GM12878 (cell line): Measurements from ENCODE around the gene MICA. TPM values are rescaled to one million over a fixed set of nuclear protein-coding genes. Genes with fewer than 3 reads are reported as not detected.

Experiments
- ATAC-seq: fragments of 200-7000 bp; cut with Tn5 transposase; 3 replicates; pipeline ENCODE4 v1.9.1; 2020; ENCODE audit warnings: mild to moderate bottlenecking, moderate library complexity
- BruUV-seq: library from RNA; stranded (reverse); fragments of 400-500 nt; replicated peaks from 2 replicates; lab custom pipeline; 2021; lab: Mats Ljungman, UMichigan
- CTCF ChIA-PET: fragments of 300-600 bp; sonication (Branson Sonifier 250); formaldehyde crosslinking; extraction: SDS; loops from one replicate; lab custom pipeline; 2021; ENCODE audit warnings: inconsistent platforms; lab: Yijun Ruan, JAX
- POLR2A ChIA-PET: fragments of 350-600 bp; formaldehyde crosslinking; extraction: SDS; loops from one replicate; lab custom pipeline; 2021; ENCODE audit warnings: inconsistent platforms; lab: Charles Lee
- RAD21 ChIA-PET: fragments of 300-600 bp; sonication (Branson Sonifier 250); formaldehyde crosslinking; loops from one replicate; lab custom pipeline; 2023; ENCODE audit warnings: antibody characterized with exemption; ENCODE audit not compliant: unreplicated experiment; lab: Charles Lee
- SMC1A ChIA-PET: fragments of 300-600 bp; sonication (Branson Sonifier 250); formaldehyde crosslinking; loops from one replicate; lab custom pipeline; 2023; ENCODE audit not compliant: unreplicated experiment, uncharacterized antibody; lab: Charles Lee
- DNase-seq: peaks from one replicate; pipeline ENCODE4 v3.0.0-alpha.2; 2011; ENCODE audit warnings: low read depth, low spot score
- FAIRE-seq: peaks from 3 replicates; lab custom pipeline; 2011; peaks lifted over from hg19 to GRCh38; lab: Jason Lieb, UNC
- H2AFZ ChIP-seq: 2 replicates; pipeline ENCODE4 v1.6.0; 2011; ENCODE audit warnings: low read depth, low read length, control low read depth; ENCODE audit not compliant: control insufficient read depth
- H3K27ac ChIP-seq: 2 replicates; pipeline ENCODE4 v1.5.1; 2011; ENCODE audit warnings: control low read depth; ENCODE audit not compliant: control insufficient read depth, insufficient read depth
- H3K27me3 ChIP-seq, 2 experiments: replicated peaks in 1 of 2; 2 replicates each; pipeline versions ENCODE4 v1.6.0 to v1.6.1; 2011; ENCODE audit warnings: low read length in 1 of 2; ENCODE audit not compliant: control insufficient read depth in 2 of 2, insufficient read depth in 2 of 2
- H3K36me3 ChIP-seq, 2 experiments: 2 replicates each; pipeline ENCODE4 v1.5.1; 2011; ENCODE audit warnings: low read length in 1 of 2; ENCODE audit not compliant: control insufficient read depth in 2 of 2, insufficient read depth in 2 of 2
- H3K4me1 ChIP-seq: 2 replicates; pipeline ENCODE4 v1.6.1; 2011; ENCODE audit warnings: mild to moderate bottlenecking, low read length, moderate library complexity, mixed read lengths; ENCODE audit not compliant: control insufficient read depth, insufficient read depth
- H3K4me2 ChIP-seq: 2 replicates; pipeline ENCODE4 v1.6.0; 2011; ENCODE audit warnings: control low read depth; ENCODE audit not compliant: control insufficient read depth, insufficient read depth
- H3K4me3 ChIP-seq: fragments of 200-600 bp; sonication (generic); 2 replicates; pipeline ENCODE4 v1.5.1; 2016
- H3K79me2 ChIP-seq: 2 replicates; pipeline ENCODE4 v1.6.0; 2011; ENCODE audit warnings: low read length; ENCODE audit not compliant: control insufficient read depth, insufficient read depth
- H3K9ac ChIP-seq: 2 replicates; pipeline ENCODE4 v1.8.0; 2011; ENCODE audit warnings: low read length, control low read depth, mixed read lengths; ENCODE audit not compliant: control insufficient read depth, insufficient read depth
- H3K9me3 ChIP-seq: replicated peaks from 3 replicates; pipeline ENCODE4 v1.5.1; 2011; ENCODE audit warnings: mild to moderate bottlenecking, low read length; ENCODE audit not compliant: control insufficient read depth, insufficient read depth
- H4K20me1 ChIP-seq: 2 replicates; pipeline ENCODE4 v1.6.0; 2011; ENCODE audit not compliant: control insufficient read depth, insufficient read depth
- BACH1 ChIP-seq: fragments of 450-650 bp; IDR thresholded peaks from 2 replicates; pipeline ENCODE4 v1.6.1; 2017; ENCODE audit warnings: mild to moderate bottlenecking, borderline replicate concordance
- BCLAF1 ChIP-seq: fragments of 450-650 bp; IDR thresholded peaks from 2 replicates; pipeline ENCODE4 v1.6.1; 2017; ENCODE audit warnings: antibody characterized with exemption, mild to moderate bottlenecking, moderate library complexity
- NFYA ChIP-seq: IDR thresholded peaks from 2 replicates; pipeline ENCODE4 v1.6.1; 2011; ENCODE audit warnings: low read depth, mild to moderate bottlenecking, low read length, improper control_type of control experiment, borderline replicate concordance
- RB1 ChIP-seq: fragments of 450-650 bp; formaldehyde crosslinking; IDR thresholded peaks from 2 replicates; pipeline ENCODE4 v1.6.1; 2017; ENCODE audit warnings: mild to moderate bottlenecking, borderline replicate concordance
- RELB ChIP-seq: fragments of 450-650 bp; IDR thresholded peaks from 2 replicates; pipeline ENCODE4 v1.6.1; 2017; ENCODE audit warnings: low read depth, mild to moderate bottlenecking, moderate library complexity
- SP1 ChIP-seq: IDR thresholded peaks from one replicate; pipeline ENCODE4 v1.6.1; 2011; ENCODE audit warnings: low read depth, low read length
- ZBED1 ChIP-seq: IDR thresholded peaks from 2 replicates; pipeline ENCODE4 v1.6.1; 2016; ENCODE audit warnings: borderline replicate concordance
- ZBTB11 ChIP-seq: fragments of 450-650 bp; formaldehyde crosslinking; IDR thresholded peaks from 2 replicates; pipeline ENCODE4 v1.5.0; 2022; ENCODE audit warnings: mild to moderate bottlenecking, missing genetic modification characterization
- ZBTB4 ChIP-seq: fragments of 450-650 bp; formaldehyde crosslinking; IDR thresholded peaks from 2 replicates; pipeline ENCODE4 v1.4.0; 2022; ENCODE audit warnings: mild to moderate bottlenecking, moderate library complexity
- WGBS: methylation state at CpG from one replicate; pipeline ENCODE4 v1.1.6; 2016; ENCODE audit warnings: low lambda C conversion rate; ENCODE audit not compliant: insufficient replicate concordance, insufficient coverage; ENCODE audit errors: missing lambda C conversion rate; 5-methylcytosine and 5-hydroxymethylcytosine counted together
- in situ Hi-C: fragments of 300-500 bp; cut with MboI; formaldehyde crosslinking; loops from 9 replicates; pipeline ENCODE4 v1.14.3; 2018; ENCODE audit warnings: mixed read lengths
- intact Hi-C: fragments of 100-400 bp; cut with micrococcal nuclease; formaldehyde crosslinking; loops from one replicate; pipeline ENCODE4 v1.14.2; 2022; ENCODE audit not compliant: unreplicated experiment
- polyA plus RNA-seq, 11 experiments: library from polyadenylated mRNA; depleted of rRNA in 4 of 11; unstranded in 6 of 11; stranded (reverse) in 5 of 11; fragments of >200 nt; fragmentation: Nextera tagmentation in 4 of 11; fragmentation: Illumina TruSeq in 1 of 11; extraction: Ambion mirVana in 4 of 11; extraction: Trizol in 1 of 11; gene quantifications; 1 replicate in 1 of 11; 2 replicates in 10 of 11; pipeline versions ENCODE4 v1.2.1 to v1.2.3, GENCODE V29; 2011 to 2016; ENCODE audit warnings: inconsistent platforms in 2 of 11, missing spikeins in 2 of 11, low read depth in 1 of 11
- total RNA-seq, 4 experiments: library from RNA; depleted of rRNA in 3 of 4; stranded (reverse); fragments of >200 nt in 3 of 4; fragmentation: Illumina TruSeq in 1 of 4; extraction: Trizol in 1 of 4; gene quantifications; 2 replicates each; pipeline versions ENCODE4 v1.2.1 to v1.2.3, GENCODE V29; 2013 to 2021

The MICA gene
- total and polyA plus RNA-seq, 10 of the 15 experiments (the other 5 are each of a cell fraction or from before 2014, with no cell fraction given) = 3.6 to 10.5 (median 6.9) TPM

- Histone ChIP-seq H3K79me2 (peaks cover 44% of the 10 kb centered on the region), H3K4me3 (peak overlapping the region; percentile 98), H3K27me3 (no peaks in the 10 kb centered on the region), H3K9me3 (no peaks in the 10 kb centered on the region), H3K9ac (peak overlapping the region; percentile 95), H3K36me3 (peaks cover 0 to 5% of the 10 kb centered on the region in 2 experiments; a peak in 3 of 4 replicates), H3K4me1 (peaks cover 11% of the 10 kb centered on the region), H4K20me1 (peaks cover 6% of the 10 kb centered on the region), H3K4me2 (peak overlapping the region; percentile 98), H3K27ac (peak overlapping the region; percentile 89), H2AFZ (peak overlapping the region; percentile 78)
- FAIRE-seq (peak; percentile 92), ATAC-seq (peak; percentile 92), DNase-seq (peak; percentile 96)
- BruUV-seq = TSS peak; percentile 83
- WGBS = 1% methylated on average over 29 of the region's 29 CpGs
- in situ Hi-C loops (no loop called here), intact Hi-C loops (no loop called here)
- ChIA-PET CTCF (interaction anchor here (0.7 to 2.5 kb wide), 11 partner anchors 11 to 232 kb away, joined by 3 to 17 read pairs (median 4); partner anchors contain the start of gene DDX39B), POLR2A (interaction anchor here (0.6 to 2.2 kb wide), 14 partner anchors 11 to 418 kb away, joined by 3 to 7 read pairs (median 4); partner anchors contain the start of genes CLIC1, MICB and TNF), RAD21 (interaction anchor here (0.7 to 1.2 kb wide), 6 partner anchors 11 to 135 kb away, joined by 3 to 6 read pairs (median 4); no protein-coding TSS in a partner anchor), SMC1A (interaction anchor here (0.9 to 1.4 kb wide), 8 partner anchors 11 to 88 kb away, joined by 3 to 5 read pairs (median 4); no protein-coding TSS in a partner anchor)
- TF ChIP-seq BACH1 = no peak; the same call in 1 of the 2 replicates
- peak; percentile 25; the same call in 1 of the 2 replicates for TF ChIP-seq ZBED1
- no peak for TF ChIP-seq ZBTB4 (CRISPR knock-in tag)
- no peak; the same call in 1 of the 2 replicates for TF ChIP-seq NFYA
- TF ChIP-seq BCLAF1 = peak; percentile 6; the same call in 1 of the 2 replicates
- TF ChIP-seq RB1 = no peak
- TF ChIP-seq ZBTB11 = no peak
- TF ChIP-seq SP1 = peak; percentile 81
- peak; percentile 82 for TF ChIP-seq RELB
Measured at GRCh38 chr6:31462964-31463870, 59.8 kb downstream of the MICA start.
